Type B pancreatic cell (in vitro differentiated cells): Measurements from ENCODE around the gene SYNPR. TPM values are rescaled to one million over a fixed set of nuclear protein-coding genes. Genes with fewer than 3 reads are reported as not detected.

Source experiments
- DNase-seq: peaks from one replicate; pipeline ENCODE4 v3.0.0; 2021; ENCODE audit warnings: mixed read lengths; ENCODE audit not compliant: unreplicated experiment; ENCODE audit errors: extremely low spot score
- H3K27ac Mint-ChIP-seq: 2 replicates; pipeline ENCODE4 v1.8.0; 2021; ENCODE audit warnings: mild to moderate bottlenecking, mixed read lengths
- H3K27me3 Mint-ChIP-seq: 2 replicates; pipeline ENCODE4 v1.8.0; 2021; ENCODE audit warnings: mixed read lengths
- H3K36me3 Mint-ChIP-seq: 2 replicates; pipeline ENCODE4 v1.8.0; 2021; ENCODE audit warnings: mixed read lengths
- H3K4me1 Mint-ChIP-seq: one replicate; pipeline ENCODE4 v1.8.0; 2021; ENCODE audit warnings: mixed read lengths; ENCODE audit not compliant: unreplicated experiment
- H3K4me3 Mint-ChIP-seq: 2 replicates; pipeline ENCODE4 v1.8.0; 2021; ENCODE audit warnings: mild to moderate bottlenecking, mixed read lengths
- H3K9me3 Mint-ChIP-seq: 2 replicates; pipeline ENCODE4 v1.8.0; 2021; ENCODE audit warnings: mixed read lengths
- CTCF ChIP-seq: fragments of 200-600 bp; sonication (generic); conservative IDR thresholded peaks from 2 replicates; pipeline ENCODE4 v1.5.0; 2021; ENCODE audit warnings: antibody characterized with exemption, mild to moderate bottlenecking
- total RNA-seq: library from RNA; stranded (reverse); gene quantifications from 2 replicates; pipeline ENCODE4 v1.2.1, GENCODE V29; 2021; ENCODE audit warnings: low replicate concordance

Gene SYNPR
- total RNA-seq, 1 donor from 2014 or later, result 2.3 TPM

DNA sequence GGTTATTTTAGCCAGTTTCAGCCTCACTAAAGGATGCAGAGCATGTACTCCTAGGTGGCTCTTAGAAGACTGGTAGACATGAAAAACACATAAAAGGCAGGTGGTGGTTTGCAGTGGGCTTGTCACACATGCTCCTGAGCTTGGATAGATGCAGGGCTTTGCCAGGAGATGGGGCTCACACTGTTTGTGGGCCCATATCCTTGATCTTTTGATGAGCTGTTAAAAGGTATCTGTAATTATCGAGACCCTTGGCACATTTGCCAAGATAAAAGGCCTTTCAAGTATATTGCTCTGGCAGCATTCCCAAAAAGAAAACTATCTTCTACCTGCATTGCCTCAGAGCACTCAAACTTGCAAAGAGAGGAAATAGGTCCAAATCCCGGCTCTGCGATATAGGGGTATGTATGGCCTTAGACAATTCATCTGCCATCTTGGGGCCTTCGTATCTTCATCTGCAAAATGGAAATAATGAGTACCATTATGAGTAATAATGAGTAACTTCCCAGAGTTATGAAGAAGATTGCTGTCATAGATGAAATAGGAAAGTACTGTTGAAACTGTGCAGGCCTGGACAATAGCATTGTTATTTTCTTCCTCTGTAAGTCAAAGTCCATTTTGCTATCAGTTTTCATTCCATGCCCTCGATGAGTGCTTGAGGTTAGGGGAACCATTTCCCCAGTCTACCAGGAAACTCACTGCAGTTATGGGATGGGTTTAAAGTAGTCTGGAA is 172.7 kb downstream of the SYNPR start:
- no peak overlapping the region for H3K27ac Mint-ChIP-seq
- DNase-seq, result no peak
- no peak overlapping the region for H3K4me3 Mint-ChIP-seq
- TF ChIP-seq CTCF, result no peak
- H3K4me1 Mint-ChIP-seq, result peaks cover 7% of the 10 kb centered on the region
- H3K27me3 Mint-ChIP-seq, result peaks cover 1% of the 10 kb centered on the region
- no peaks in the 10 kb centered on the region for H3K9me3 Mint-ChIP-seq
- no peaks in the 10 kb centered on the region for H3K36me3 Mint-ChIP-seq

DNA sequence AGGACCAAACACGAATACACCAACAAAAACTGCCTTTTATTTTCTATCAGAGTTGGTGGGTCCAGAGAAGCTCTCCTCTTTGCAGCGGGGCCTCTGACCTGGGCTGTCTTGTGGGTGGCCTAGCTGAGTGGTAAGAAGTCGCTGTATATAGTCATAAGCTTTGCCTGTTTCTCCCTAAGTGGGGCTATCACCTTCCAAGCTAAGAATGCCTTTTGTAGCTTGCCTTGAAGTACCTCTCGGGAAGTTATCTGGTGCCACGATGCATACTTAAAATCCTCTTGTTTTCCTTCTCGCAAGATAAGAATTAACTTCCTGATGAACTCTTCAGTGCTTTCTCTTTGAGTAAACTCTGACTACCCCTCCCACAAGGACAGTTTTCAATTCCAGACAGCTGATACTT is 178.8 kb downstream of the SYNPR start:
- H3K9me3 Mint-ChIP-seq, result no peaks in the 10 kb centered on the region
- H3K27ac Mint-ChIP-seq, result no peak overlapping the region
- no peaks in the 10 kb centered on the region for H3K4me1 Mint-ChIP-seq
- no peak overlapping the region for H3K4me3 Mint-ChIP-seq
- H3K27me3 Mint-ChIP-seq, result no peaks in the 10 kb centered on the region
- no peak for TF ChIP-seq CTCF
- DNase-seq, result no peak
- H3K36me3 Mint-ChIP-seq, result no peaks in the 10 kb centered on the region

GRCh38 chr3:63458405-63458804 is 180.3 kb downstream of the SYNPR start:
- Mint-ChIP-seq H3K4me1 (no peaks in the 10 kb centered on the region), H3K27ac (no peak overlapping the region), H3K4me3 (no peak overlapping the region), H3K36me3 (no peaks in the 10 kb centered on the region), H3K9me3 (no peaks in the 10 kb centered on the region), H3K27me3 (no peaks in the 10 kb centered on the region)
- no peak for TF ChIP-seq CTCF
- no peak for DNase-seq

- Mint-ChIP-seq H3K4me1 (no peaks in the 10 kb centered on the region), H3K4me3 (no peak overlapping the region), H3K36me3 (no peaks in the 10 kb centered on the region), H3K27me3 (peaks cover 4% of the 10 kb centered on the region), H3K27ac (no peak overlapping the region), H3K9me3 (no peaks in the 10 kb centered on the region)
- peak; percentile 30 for TF ChIP-seq CTCF
- no peak for DNase-seq
These were observed 184.6 kb downstream of the SYNPR start for GRCh38 chr3:63462732-63463131.

GRCh38 chr3:63467392-63467791 is 189.3 kb downstream of the SYNPR start:
- no peaks in the 10 kb centered on the region for H3K9me3 Mint-ChIP-seq
- TF ChIP-seq CTCF, result no peak
- no peaks in the 10 kb centered on the region for H3K4me1 Mint-ChIP-seq
- H3K27ac Mint-ChIP-seq, result no peak overlapping the region
- H3K27me3 Mint-ChIP-seq, result peaks cover 4% of the 10 kb centered on the region
- no peak overlapping the region for H3K4me3 Mint-ChIP-seq
- no peaks in the 10 kb centered on the region for H3K36me3 Mint-ChIP-seq
- no peak for DNase-seq
